PC-9 (cell line): Measurements from ENCODE around the gene MRPL27. TPM values are rescaled to one million over a fixed set of nuclear protein-coding genes. Genes with fewer than 3 reads are reported as not detected.

ENCODE experiments used
- BruUV-seq: library from RNA; stranded (reverse); fragments of 400-500 nt; replicated peaks from 2 replicates; lab custom pipeline; 2021; lab: Mats Ljungman, UMichigan
- CTCF ChIA-PET: fragments of 300-600 bp; sonication (Branson Sonifier 250); formaldehyde crosslinking; loops from one replicate; lab custom pipeline; 2022; ENCODE audit warnings: antibody characterized with exemption; lab: Charles Lee
- POLR2A ChIA-PET: fragments of 300-600 bp; sonication (Branson Sonifier 250); formaldehyde crosslinking; loops from one replicate; lab custom pipeline; 2022; ENCODE audit warnings: antibody characterized with exemption; ENCODE audit not compliant: unreplicated experiment; lab: Charles Lee
- DNase-seq, 2 experiments: peaks; one replicate each; pipeline versions ENCODE4 v3.0.0 to v3.0.0-alpha.2; 2015 to 2022; ENCODE audit warnings: mixed read lengths in 1 of 2
- H2AFZ ChIP-seq: fragments of 200-600 bp; sonication (generic); 2 replicates; pipeline ENCODE4 v1.8.1; 2017; ENCODE audit warnings: antibody characterized with exemption
- H3F3A ChIP-seq: fragments of 200-600 bp; sonication (generic); 2 replicates; pipeline ENCODE4 v1.8.1; 2017; ENCODE audit warnings: antibody characterized with exemption, mild to moderate bottlenecking, low read depth; ENCODE audit not compliant: insufficient read depth
- H3K27ac ChIP-seq: fragments of 200-600 bp; sonication (generic); 2 replicates; pipeline ENCODE4 v1.6.1; 2016; ENCODE audit warnings: mixed run types
- H3K27me3 ChIP-seq: fragments of 200-600 bp; sonication (generic); 2 replicates; pipeline ENCODE4 v1.6.1; 2016; ENCODE audit warnings: low read depth, mixed run types; ENCODE audit not compliant: insufficient read depth
- H3K36me3 ChIP-seq: fragments of 200-600 bp; sonication (generic); 2 replicates; pipeline ENCODE4 v1.6.1; 2016; ENCODE audit warnings: low read depth, mixed run types
- H3K4me1 ChIP-seq: fragments of 200-600 bp; sonication (generic); replicated peaks from 2 replicates; pipeline ENCODE4 v1.6.1; 2016; ENCODE audit warnings: mixed run types; ENCODE audit not compliant: insufficient read depth
- H3K4me2 ChIP-seq: fragments of 200-600 bp; sonication (generic); 2 replicates; pipeline ENCODE4 v1.6.1; 2017; ENCODE audit warnings: mixed run types
- H3K4me3 ChIP-seq: fragments of 200-600 bp; sonication (generic); 2 replicates; pipeline ENCODE4 v1.6.1; 2016; ENCODE audit warnings: mixed run types
- H3K79me2 ChIP-seq: fragments of 200-600 bp; sonication (generic); 2 replicates; pipeline ENCODE4 v1.6.1; 2017; ENCODE audit warnings: low read depth, mixed run types
- H3K9me2 ChIP-seq: fragments of 200-600 bp; sonication (generic); 2 replicates; pipeline ENCODE4 v1.8.1; 2017; ENCODE audit warnings: mild to moderate bottlenecking; ENCODE audit not compliant: insufficient read depth
- H3K9me3 ChIP-seq: fragments of 200-600 bp; sonication (generic); 2 replicates; pipeline ENCODE4 v1.8.1; 2016; ENCODE audit warnings: low read depth; ENCODE audit not compliant: insufficient read depth
- H4K20me1 ChIP-seq: fragments of 200-600 bp; sonication (generic); 2 replicates; pipeline ENCODE4 v1.8.1; 2017; ENCODE audit not compliant: insufficient read depth
- EZH2 ChIP-seq: fragments of 200-600 bp; sonication (generic); IDR thresholded peaks from 2 replicates; pipeline ENCODE4 v1.8.0; 2017; ENCODE audit warnings: antibody characterized with exemption, low read depth
- intact Hi-C: fragments of 100-400 bp; cut with micrococcal nuclease; formaldehyde crosslinking; loops from one replicate; pipeline ENCODE4 v1.10.0; 2022; ENCODE audit not compliant: unreplicated experiment
- total RNA-seq: library from RNA; stranded (reverse); gene quantifications from 2 replicates; pipeline ENCODE4 v1.2.3, GENCODE V29; 2021
- TF ChIP-seq, protein P1 (sequence below): fragments of 200-600 bp; sonication (generic); conservative IDR thresholded peaks from 2 replicates; pipeline ENCODE4 v1.6.1; 2017; ENCODE audit warnings: mixed run types, antibody characterized with exemption, mild to moderate bottlenecking, moderate library complexity

MRPL27 gene
- total RNA-seq, 1 experiment from 2014 or later: 48.3 TPM

DNA sequence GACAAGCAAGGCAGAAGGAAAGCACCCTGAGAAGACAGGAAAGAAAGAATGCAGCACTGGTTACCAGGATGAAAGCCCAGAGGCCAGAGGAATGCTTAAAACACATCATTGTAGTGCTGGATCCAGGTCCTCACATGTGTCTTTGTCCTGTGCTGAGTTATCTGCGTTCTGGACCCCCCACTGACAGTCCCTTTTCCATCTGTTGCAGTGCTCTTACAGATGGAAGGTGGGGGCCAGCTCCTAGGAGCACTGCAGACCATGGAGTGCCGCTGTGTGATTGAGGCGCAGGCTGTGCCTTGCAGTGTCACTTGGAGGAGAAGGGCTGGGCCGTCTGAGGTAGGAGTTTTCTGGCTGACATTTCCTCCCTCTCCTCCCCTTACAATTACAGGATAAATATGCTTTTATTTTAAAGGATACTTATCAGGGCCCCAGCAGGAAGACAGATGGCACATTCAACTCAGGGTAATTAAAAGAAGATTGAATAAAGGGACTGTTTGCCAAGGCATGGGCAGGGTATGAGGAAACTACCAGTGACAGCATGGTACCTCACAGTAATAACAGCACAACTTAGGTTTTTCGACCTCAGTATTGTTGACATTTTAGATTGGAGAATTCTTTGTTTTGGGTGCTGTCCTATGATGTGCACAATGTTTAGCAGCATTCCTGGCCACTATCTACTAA, 3.0 kb upstream of the MRPL27 start:
- H4K20me1 ChIP-seq: peaks cover 5% of the 10 kb centered on the region; the same call in 1 of the 2 replicates
- no peak overlapping the region for H3K4me2 ChIP-seq
- ChIA-PET CTCF (no interaction called here), POLR2A (no interaction called here)
- H3K36me3 ChIP-seq: 0 out of 2 replicates have a peak, but pooled peaks cover under 1% of the 10 kb centered on the region
- TF ChIP-seq EZH2: no peak
- no peaks in the 10 kb centered on the region for H3K9me2 ChIP-seq
- H3K27me3 ChIP-seq: no peaks in the 10 kb centered on the region
- DNase-seq: no peak
- H3K27ac ChIP-seq: no peak overlapping the region
- H3K4me3 ChIP-seq: no peak overlapping the region
- H2AFZ ChIP-seq: no peak overlapping the region
- H3F3A ChIP-seq: peaks cover 26% of the 10 kb centered on the region; the same call in 1 of the 2 replicates
- no peaks in the 10 kb centered on the region for H3K9me3 ChIP-seq
- H3K79me2 ChIP-seq: peaks cover 26% of the 10 kb centered on the region
- H3K4me1 ChIP-seq: peaks cover 20% of the 10 kb centered on the region
- no TSS peak for BruUV-seq
- intact Hi-C loops: no loop called here

DNA sequence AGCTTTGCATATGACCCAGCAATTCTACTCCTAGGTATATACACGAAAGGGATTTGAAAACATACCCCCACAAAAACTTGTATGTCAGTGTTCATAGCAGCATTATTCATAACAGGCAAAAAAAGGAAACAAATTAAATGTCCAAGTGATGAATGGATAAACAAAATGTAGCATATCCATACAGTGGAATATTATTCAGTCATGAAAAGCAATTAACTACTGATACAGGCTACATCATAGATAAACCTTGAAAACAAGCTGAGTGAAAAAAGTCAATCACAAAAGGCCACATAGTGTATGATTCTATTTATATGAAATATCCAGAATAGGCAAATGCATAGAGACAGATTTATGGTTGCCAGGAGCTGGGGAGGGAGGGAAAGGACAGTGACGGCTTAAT, 721 bp upstream of the MRPL27 start:
- no peak for DNase-seq
- H3K79me2 ChIP-seq: peaks cover 34% of the 10 kb centered on the region
- H3K36me3 ChIP-seq: peaks cover 14% of the 10 kb centered on the region
- no TSS peak for BruUV-seq
- H3K4me3 ChIP-seq: peak overlapping the region; percentile 73
- H3K4me2 ChIP-seq: peak overlapping the region; percentile 84
- CTCF ChIA-PET: no interaction called here
- intact Hi-C loops: no loop called here
- H3F3A ChIP-seq: peaks cover 5% of the 10 kb centered on the region; the same call in 1 of the 2 replicates
- H2AFZ ChIP-seq: no peak overlapping the region
- no peak overlapping the region for H3K27ac ChIP-seq
- H3K27me3 ChIP-seq: no peaks in the 10 kb centered on the region
- H3K9me2 ChIP-seq: no peaks in the 10 kb centered on the region
- H3K4me1 ChIP-seq: peaks cover 20% of the 10 kb centered on the region
- peaks cover 6% of the 10 kb centered on the region; the same call in 1 of the 2 replicates for H4K20me1 ChIP-seq
- POLR2A ChIA-PET: no interaction called here
- no peak for TF ChIP-seq EZH2
- TF ChIP-seq, protein P1, sequence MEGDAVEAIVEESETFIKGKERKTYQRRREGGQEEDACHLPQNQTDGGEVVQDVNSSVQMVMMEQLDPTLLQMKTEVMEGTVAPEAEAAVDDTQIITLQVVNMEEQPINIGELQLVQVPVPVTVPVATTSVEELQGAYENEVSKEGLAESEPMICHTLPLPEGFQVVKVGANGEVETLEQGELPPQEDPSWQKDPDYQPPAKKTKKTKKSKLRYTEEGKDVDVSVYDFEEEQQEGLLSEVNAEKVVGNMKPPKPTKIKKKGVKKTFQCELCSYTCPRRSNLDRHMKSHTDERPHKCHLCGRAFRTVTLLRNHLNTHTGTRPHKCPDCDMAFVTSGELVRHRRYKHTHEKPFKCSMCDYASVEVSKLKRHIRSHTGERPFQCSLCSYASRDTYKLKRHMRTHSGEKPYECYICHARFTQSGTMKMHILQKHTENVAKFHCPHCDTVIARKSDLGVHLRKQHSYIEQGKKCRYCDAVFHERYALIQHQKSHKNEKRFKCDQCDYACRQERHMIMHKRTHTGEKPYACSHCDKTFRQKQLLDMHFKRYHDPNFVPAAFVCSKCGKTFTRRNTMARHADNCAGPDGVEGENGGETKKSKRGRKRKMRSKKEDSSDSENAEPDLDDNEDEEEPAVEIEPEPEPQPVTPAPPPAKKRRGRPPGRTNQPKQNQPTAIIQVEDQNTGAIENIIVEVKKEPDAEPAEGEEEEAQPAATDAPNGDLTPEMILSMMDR: no peak
- no peaks in the 10 kb centered on the region for H3K9me3 ChIP-seq

DNA sequence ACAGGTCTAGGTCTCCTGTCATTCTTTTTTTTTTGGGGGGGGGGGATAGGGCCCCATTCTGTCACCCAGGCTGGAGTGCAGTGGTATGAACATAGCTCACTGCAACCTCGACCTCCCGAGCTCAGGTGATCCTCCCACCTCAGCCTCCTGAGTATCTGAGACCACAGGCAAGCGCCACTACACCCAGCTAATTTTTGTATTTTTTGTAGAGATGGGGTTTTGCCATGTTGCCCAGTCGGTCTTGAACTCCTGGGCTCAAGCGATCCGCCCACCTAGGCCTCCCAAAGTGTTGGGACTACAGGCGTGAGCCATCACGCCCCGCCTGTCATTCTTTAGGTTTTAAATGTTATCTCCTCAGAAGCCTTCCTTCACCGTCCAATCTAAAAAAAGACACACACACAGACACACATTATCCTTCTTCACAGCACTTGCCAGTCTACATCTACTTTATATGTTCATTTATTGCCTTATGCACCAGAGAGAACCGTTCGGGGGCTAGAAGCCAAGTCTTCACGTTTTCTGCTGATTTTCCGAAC, 694 bp downstream of the MRPL27 start:
- Histone ChIP-seq H3K4me2 (peak overlapping the region; percentile 84), H2AFZ (peak overlapping the region; percentile 90), H3K9me2 (no peaks in the 10 kb centered on the region), H3K27me3 (no peaks in the 10 kb centered on the region), H3K79me2 (peaks cover 34% of the 10 kb centered on the region), H3K36me3 (peaks cover 26% of the 10 kb centered on the region), H3K27ac (peak overlapping the region; percentile 74), H3K9me3 (no peaks in the 10 kb centered on the region), H4K20me1 (peaks cover 6% of the 10 kb centered on the region; the same call in 1 of the 2 replicates), H3K4me3 (peak overlapping the region; percentile 73), H3K4me1 (peaks cover 20% of the 10 kb centered on the region), H3F3A (no peaks in the 10 kb centered on the region; the same call in 1 of the 2 replicates)
- BruUV-seq: TSS peak; percentile 49
- TF ChIP-seq EZH2: no peak
- TF ChIP-seq, protein P1: no peak
- intact Hi-C loops: no loop called here
- DNase-seq: no peak
- ChIA-PET CTCF (no interaction called here), POLR2A (no interaction called here)
